Activated CD4-positive, CD25-positive, alpha-beta regulatory T cell treated with anti-CD3 and anti-CD28 coated beads, Interleukin-2, amount 50 U/mL, for 72 hours (primary cell): ENCODE results near the gene PLA2G4D.

Experiments used
- DNase-seq: peaks from one replicate; pipeline ENCODE4 v3.0.0; 2021

The PLA2G4D gene

GRCh38 chr15:42090370-42090769 is 4.0 kb downstream of the PLA2G4D start:
- DNase-seq: no peak

- DNase-seq: no peak
Observed at GRCh38 chr15:42089942-42090341, 4.4 kb downstream of the PLA2G4D start.

DNA sequence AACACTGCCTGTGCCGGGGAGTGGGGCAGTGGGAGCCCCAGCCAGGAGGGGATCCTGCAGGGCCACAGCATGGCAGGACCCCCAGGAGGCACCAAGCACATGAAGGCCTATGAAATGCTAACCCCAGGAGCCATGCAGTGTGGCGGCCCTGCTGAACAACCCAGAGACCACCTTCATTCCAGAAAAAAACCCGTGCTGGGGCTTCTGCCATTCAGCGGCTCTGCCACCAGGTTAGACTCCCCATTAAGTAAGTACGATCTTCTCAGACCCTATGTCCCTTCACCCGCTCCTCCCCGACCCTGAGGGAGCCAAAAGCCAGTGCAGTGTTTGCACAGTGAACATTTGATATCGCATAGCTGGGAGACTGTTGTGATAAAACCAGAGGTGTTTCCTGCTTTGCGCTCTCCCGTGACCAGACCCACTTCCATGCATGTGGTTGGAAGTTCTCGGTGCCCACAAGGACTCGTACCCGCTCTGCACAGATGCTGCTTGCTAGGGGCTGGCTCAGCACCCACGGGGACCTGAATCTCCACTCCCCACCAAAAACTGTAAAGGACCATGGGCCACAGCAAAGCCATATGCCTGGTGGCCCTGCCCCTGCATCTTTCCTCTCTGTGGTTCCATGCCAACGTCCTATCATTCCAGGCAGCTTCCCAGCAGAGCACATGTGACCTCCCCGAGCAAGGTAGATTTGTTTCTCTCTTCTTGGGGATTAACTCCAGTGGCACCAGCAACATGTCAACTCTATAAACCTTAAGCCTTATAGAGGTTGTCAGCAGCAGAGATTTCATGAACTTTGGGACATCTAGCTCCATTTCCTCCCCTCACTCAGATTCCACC is 5.3 kb downstream of the PLA2G4D start:
- no peak for DNase-seq

GRCh38 chr15:42087926-42088800 is 6.2 kb downstream of the PLA2G4D start:
- DNase-seq: no peak

DNA sequence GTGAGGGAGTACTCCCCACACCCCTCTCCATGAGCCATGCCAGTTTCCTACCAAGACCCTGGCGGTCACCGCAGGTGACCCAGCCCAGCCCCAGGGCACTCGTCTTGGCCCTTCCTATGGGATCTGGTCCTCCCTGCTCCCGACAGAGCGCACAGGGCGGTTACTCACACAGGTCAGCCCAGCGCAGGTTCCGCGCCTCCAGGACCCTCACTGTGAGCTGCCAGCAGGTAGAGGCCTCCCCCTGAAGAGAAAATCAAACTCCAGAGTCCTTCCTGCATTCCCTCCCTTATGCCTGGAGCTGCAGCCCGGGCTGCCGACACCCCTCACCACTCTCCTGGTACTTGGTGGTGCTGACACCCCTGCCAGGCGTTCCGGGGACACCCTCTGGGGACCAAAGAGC is 6.9 kb downstream of the PLA2G4D start:
- DNase-seq: no peak

DNA sequence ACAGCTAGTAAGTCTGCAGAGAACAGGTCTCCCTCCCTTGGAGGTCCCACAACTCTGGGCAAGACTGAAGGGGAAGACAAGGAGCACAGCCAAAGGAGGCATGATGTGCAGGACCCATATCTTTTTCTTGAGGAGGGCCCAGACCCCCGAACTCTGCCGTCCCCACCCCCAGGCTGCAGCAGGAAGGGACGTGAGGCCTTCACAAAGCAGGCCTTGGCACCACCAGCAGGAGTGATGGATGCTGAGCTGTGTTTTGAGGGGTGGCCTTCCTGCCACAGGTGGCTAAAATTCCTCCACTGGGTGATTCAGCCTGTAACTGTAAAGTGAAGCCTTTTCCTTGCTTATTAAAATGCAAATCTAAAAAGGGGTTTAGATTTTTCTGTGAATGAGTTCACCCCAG is 8.6 kb downstream of the PLA2G4D start:
- DNase-seq: no peak

GRCh38 chr15:42085236-42085605 is 9.1 kb downstream of the PLA2G4D start:
- no peak for DNase-seq

- DNase-seq: peak; percentile 74
Observed at GRCh38 chr15:42084465-42085235, 9.7 kb downstream of the PLA2G4D start.

- DNase-seq: no peak
Observed at GRCh38 chr15:42083916-42084315, 10.4 kb downstream of the PLA2G4D start.

DNA sequence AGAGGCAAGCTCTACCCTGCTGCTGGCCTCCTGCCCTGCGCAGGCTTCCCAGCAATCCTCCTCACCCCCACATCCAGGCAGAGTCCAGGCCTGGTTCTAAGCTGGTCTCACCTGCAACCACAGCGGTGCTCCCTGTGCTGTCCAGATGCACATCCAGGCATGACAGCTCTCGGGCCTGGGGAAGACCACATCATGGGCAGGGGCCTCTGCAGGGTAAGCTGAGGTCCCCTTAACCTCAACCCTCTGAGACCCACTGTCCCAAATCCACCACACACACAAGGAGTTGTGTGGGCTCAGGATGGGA is 10.8 kb downstream of the PLA2G4D start:
- DNase-seq: no peak

DNA sequence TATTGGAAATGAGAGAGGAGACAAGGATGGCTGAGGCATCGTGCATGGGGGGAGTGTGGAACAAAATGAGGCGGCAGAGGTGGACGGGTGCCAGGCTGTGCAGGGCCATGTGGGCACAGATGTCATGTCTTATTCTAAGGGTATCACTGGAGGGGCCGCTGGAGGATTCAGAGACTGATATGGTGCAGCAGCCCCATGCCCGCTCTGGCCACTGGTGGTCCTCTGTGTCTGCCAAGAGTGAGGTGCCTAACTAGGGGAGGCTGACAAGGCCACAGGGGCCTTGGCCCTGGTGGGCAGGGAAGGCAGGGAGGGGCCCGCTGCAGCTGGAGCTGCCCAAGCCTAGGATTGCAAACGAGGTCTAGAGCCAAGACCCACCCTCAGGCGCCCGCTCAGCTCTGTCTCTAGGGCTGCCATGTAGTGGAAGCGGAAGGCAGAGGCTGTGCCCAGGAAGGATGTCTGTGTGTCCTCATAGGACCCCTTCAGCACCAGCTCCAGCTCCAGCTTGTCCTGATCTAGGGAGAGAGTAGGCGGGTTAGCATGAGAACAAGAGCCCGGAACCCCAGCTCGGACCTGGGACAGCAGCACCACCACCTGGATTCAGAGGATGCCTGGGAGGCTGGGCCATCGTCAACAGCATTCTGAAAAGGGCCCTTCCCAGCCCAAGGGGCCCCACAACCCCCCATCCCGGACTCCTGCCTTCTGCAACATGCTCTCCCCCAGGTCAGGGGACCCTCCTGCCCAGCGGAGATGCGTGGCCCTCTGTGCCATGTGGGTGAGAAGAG is 11.3 kb downstream of the PLA2G4D start:
- DNase-seq: no peak

DNA sequence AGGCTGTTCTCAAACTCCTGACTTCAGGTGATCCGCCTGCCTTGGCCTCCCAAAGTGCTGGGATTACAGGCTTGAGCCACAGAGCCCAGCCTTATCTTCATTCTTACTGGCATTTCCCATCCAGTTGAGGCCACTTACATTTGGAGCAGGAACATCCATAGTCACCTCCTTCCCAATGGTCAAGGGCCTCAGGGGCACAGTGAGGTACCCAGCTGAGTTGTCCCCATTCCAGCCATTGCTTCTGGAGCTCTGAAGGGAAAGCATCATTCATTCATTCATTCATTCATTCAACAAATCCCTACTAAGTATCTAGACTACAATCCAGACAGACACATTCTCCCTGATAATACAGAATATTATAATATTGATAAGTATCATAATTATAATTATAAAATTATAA is 12.2 kb downstream of the PLA2G4D start:
- DNase-seq: no peak

DNA sequence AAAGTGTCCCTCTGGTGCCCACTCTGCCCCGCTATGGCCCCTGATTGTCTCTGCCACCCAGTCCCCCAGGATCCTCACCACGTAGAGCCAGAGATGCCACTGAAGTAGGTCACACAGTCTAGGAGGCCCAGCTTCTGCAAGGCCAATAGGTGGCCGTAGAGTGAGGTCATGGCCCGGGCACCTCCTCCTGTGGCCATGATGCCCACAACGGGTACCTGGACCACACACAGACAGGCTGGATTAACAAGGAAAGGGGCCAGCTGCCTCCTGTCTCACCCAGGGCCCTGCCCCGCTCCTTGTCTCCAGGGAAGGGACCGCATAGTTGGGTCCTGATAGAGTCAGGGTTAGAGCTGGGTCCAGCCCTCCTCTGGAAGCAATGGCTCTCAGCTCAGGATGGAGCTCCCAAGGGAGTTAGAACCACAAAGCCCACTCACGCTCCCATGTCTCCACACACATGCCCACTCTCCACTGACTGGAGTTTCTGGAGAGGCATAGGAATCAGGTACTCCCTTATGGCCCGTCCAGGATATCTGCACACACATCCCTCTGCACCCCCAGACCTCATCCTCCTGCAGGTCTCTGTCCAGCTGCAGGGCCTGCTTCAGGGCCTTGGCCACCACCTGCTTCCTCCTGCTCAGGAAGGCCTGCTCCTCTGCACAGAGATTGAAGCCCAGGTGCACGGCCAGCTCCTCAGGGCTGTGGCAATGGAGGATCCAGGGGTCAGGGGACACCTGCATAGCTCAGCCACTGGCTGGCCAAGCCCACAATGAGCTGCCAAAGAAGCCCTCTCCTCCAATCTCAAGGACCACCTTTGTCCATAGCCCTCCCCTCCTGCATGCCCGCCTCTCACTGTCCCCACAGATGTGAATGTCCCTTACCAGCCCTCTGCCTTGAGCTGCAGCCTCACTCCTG is 13.2 kb downstream of the PLA2G4D start:
- DNase-seq: no peak

DNA sequence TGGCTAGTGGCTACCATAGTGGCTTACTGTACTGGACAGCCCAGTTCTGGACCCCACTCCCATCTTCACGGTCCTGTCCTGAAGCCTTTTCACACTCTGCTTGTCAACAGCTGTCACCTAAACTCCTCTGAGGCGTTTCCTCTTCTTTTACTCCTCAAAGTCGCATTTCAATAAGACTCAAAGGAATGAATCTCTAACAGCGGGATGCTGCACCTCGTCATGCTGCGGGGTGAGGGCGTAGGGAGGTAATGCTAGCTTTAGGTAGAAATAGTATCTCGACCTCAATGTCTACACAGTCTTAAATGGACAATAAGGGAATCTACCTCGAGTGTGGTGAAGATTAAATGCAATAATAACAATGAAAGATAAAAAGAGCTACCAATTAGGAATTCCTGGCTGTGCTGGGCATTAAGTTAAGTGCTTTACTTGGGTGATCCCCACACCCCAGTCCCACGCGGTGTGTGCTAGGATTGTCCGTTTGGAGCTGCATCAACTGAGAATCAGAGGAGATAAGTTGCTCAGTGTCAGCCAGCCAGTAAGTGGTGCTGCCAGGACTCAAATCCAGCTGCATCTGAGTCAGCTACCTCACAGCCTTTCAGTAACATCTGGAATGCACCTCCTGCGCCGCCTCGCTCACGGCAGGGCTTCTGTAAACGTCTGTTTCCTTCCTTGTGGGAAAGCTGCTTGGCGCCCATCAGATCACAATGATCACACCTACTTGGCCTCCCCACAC is 14.0 kb downstream of the PLA2G4D start:
- no peak for DNase-seq

DNA sequence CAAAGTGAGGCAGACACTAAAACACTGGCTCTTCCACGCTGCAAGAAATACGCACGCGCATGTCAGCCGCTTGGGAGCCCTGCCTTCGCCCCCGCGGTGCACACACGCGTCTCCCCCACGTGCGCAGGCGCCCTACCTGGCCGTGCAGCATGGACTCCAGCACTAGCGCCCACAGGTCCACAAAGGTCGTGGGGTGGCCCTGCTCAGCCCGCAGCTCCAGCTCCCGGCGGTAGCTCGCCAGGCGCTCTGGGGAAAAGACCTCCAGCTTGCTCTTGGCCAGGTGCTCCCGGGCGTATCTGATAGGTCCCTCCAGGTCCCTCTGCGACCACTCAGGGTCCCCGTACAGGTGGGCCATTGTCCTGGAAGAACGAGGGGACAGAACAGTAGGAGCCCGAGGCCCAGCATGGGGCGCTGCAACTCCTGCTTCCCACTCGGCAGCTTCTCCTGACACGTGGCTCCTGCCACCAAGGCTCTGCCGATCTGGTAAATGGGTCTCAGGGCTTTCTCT is 14.9 kb downstream of the PLA2G4D start:
- no peak for DNase-seq

- no peak for DNase-seq
Observed at GRCh38 chr15:42078903-42079302, 15.5 kb downstream of the PLA2G4D start.

DNA sequence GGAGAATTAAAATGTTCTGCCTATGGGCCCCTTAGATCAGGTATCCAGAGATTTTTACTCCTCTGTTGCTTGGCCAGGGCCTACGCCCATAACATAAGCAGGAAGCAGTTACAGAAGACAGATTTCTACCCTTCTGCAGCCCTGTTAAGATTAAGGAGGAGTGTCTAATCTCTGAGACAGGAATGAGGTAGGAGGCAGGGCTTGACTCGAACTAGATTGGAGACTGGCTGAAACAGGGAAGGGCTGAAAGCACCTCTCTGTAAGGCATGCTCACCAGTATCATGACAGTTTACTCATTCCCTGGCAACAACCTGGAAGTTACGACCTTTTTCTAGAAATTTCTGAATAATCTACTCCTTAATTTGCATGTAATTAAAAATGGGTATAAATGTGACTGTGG is 16.7 kb downstream of the PLA2G4D start:
- no peak for DNase-seq

- no peak for DNase-seq
Observed at GRCh38 chr15:42073418-42073817, 20.9 kb downstream of the PLA2G4D start.

- DNase-seq: no peak
Observed at GRCh38 chr15:42072141-42072685, 22.1 kb downstream of the PLA2G4D start.

GRCh38 chr15:42071717-42072116 is 22.6 kb downstream of the PLA2G4D start:
- DNase-seq: peak; percentile 24
